CD4-positive, alpha-beta T cell treated with Interleukin-4 for 4 hours (primary cell): ENCODE measurements around the gene GTSE1.

Source experiments
- DNase-seq: peaks from one replicate; pipeline ENCODE4 v3.0.0-alpha.2; 2020

GTSE1 gene

GRCh38 chr22:46329616-46330015 lies 32.9 kb downstream of the GTSE1 start:
- no peak for DNase-seq

DNA sequence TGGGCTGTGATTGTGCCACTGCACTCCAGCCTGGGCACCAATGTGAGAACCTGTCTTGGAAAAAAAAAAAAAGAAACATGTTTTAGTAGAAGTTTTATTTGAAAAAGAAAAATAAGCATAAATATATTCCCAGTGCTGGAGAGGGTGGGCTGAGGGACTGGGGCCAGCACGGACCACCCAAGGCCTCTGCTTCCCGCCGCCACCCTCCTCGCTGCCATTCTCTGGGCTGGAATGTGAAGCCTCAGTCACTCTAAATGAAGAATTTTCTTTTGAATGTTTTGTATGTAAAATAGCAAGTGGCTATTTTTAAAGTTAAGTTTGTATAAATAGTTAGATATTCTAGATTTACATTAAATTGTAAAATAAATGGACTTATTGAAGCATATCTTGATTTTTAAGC lies 33.8 kb downstream of the GTSE1 start:
- DNase-seq: no peak

GRCh38 chr22:46331496-46331895 lies 34.8 kb downstream of the GTSE1 start:
- DNase-seq: no peak

GRCh38 chr22:46335201-46336118 lies 38.8 kb downstream of the GTSE1 start, which contains the start of gene TRMU:
TSS of gene TRMU (plus strand) at chr22:46335714. CDS start at chr22:46335765, 51 bp downstream.
- DNase-seq: peak; percentile 72

- DNase-seq: no peak
Observed at GRCh38 chr22:46336119-46337078, 39.7 kb downstream of the GTSE1 start.

- DNase-seq: no peak
Observed at GRCh38 chr22:46337870-46338269, 41.2 kb downstream of the GTSE1 start.

- DNase-seq: no peak
Observed at GRCh38 chr22:46338636-46339035, 42.0 kb downstream of the GTSE1 start.

- DNase-seq: no peak
Observed at GRCh38 chr22:46339956-46340355, 43.3 kb downstream of the GTSE1 start.

DNA sequence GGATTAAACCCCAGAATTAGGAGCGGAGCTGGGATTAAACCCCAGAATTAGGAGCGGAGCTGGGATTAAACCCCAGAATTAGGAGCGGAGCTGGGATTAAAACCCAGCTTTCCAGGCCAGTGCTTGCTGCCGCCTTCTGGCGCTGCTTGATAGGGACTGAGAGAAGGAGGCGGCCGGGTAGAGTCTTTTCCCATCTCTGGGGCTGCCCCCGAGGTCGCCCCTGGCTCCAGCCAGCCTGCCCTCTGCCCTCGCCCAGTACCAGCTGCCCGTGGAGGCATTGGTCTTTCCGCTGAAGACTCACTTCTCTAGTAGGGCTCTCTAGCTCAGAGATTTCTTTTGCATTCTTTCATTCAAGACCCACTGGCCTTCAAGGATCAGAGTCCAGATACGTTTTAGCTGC lies 44.0 kb downstream of the GTSE1 start:
- no peak for DNase-seq

GRCh38 chr22:46346680-46347405 lies 50.2 kb downstream of the GTSE1 start:
- no peak for DNase-seq

GRCh38 chr22:46347646-46348045 lies 51.0 kb downstream of the GTSE1 start:
- DNase-seq: no peak

GRCh38 chr22:46348099-46348695 lies 51.5 kb downstream of the GTSE1 start:
- no peak for DNase-seq

- no peak for DNase-seq
Observed at GRCh38 chr22:46349238-46349637, 52.6 kb downstream of the GTSE1 start.

- DNase-seq: no peak
Observed at GRCh38 chr22:46349681-46350080, 53.0 kb downstream of the GTSE1 start.

GRCh38 chr22:46350121-46350520 lies 53.5 kb downstream of the GTSE1 start:
- no peak for DNase-seq

DNA sequence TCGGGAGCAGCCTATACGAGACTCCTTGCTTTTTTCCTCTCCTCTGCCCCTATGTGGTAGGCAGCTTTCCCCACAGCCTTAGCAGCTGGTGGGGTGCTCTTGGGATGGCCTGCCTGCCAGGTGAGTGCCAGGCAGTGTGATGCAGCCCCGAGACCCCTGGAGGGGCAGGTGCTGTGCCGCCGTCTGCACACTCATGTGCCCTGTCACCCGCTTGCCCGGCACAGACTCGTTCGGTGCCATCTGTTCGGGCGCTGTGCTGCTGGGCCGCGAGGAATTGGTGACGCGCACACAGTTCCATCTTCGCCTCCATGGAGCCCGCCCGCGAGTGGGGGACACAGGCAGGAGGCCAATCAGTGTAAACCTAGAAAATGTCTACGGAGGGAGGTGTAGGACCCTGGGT lies 54.0 kb downstream of the GTSE1 start:
- no peak for DNase-seq

DNA sequence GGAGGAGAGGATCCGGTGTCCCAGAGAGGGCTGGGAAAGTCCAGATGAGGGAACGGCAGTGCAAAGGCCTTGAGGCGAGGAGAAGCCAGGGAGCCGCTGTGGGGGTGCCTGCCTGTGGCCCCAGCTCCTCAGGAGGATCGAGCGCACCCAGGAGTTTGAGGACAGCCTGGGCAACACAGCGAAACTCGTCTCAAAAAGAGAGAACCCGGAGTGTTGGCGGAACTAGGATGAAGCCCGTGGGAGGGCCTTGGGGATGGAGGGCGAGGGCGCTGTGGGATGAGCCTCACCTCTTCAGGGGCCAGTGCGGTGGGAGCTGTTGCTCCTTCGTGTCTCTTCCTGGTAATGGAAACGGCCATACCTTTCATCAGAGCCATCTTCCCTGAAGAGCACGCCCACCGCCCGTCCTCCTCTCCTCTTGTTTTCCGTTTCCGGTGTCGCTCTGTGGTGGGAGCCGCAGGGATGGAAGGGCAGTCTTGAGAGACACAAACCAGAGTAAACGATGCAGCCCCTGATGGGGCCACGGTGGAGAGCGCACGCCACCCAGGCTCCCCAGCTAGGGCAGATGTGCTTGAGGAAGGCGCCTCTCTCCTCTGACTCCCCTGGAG lies 54.6 kb downstream of the GTSE1 start:
- DNase-seq: no peak

GRCh38 chr22:46351767-46352166 lies 55.1 kb downstream of the GTSE1 start:
- no peak for DNase-seq

DNA sequence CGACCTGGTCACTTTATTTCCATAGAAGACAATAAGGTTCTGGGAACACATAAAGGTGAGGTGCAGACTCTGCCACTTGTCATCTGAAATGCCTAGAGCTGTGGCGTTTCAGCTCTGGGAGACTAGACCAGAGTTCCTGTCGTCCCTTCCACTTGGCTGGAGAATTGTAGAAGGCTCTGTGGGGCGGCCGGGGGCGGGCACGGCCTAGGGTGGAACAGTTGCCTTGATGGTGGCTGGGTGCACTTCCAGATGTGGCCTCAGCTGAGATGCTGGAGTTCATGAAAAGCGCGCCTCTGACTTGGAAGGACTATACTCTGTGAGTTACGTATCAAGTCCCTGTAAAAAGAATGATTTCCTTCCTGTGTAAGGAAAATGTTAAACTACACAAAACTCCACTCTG lies 55.6 kb downstream of the GTSE1 start:
- no peak for DNase-seq

DNA sequence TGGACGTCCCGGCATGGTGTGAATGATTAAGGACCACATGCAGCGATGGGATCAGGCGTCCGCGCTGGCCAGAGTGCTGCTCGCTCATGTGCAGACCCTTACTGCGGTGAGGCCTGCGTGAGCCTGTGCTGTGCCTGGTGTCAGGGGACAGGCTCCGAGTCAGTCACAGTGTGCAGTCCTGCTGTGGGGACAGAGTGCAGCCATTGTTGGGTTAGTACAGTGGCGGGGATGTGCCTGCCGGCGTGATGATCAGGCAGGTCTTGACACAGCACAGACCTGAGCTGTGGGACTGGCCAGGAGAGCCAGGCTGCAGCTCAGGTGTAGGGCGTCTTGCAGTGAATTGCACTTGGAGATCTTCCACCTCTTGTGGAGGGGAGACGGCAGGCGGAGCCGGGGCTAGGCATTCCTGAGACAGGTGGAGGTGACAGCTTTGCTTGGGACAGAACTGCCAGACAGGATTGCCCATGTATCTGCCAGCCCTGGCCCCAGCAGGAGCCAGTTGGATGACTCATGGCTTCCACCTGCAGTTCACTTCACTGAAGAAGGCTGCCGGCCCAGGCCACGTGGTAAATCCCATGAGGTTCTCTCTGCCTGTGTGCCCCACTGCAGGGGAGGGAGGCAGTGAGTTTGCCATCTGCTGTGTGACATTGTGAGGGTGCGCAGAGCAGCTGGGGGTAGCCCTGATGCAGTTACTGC lies 56.2 kb downstream of the GTSE1 start:
- no peak for DNase-seq

GRCh38 chr22:46353483-46354105 lies 56.9 kb downstream of the GTSE1 start:
- DNase-seq: no peak
